Skeletal muscle cell (primary cell): ENCODE results near the gene SEPHS2.

Experiments used
- DNase-seq: peaks from one replicate; pipeline ENCODE4 v3.0.0-alpha.2; 2010; ENCODE audit warnings: low read depth
- H3K4me3 ChIP-seq: 2 replicates; pipeline ENCODE4 v1.5.1; 2011; ENCODE audit warnings: low read depth, mild to moderate bottlenecking, control low read depth, low read length, moderate library complexity

The SEPHS2 gene

DNA sequence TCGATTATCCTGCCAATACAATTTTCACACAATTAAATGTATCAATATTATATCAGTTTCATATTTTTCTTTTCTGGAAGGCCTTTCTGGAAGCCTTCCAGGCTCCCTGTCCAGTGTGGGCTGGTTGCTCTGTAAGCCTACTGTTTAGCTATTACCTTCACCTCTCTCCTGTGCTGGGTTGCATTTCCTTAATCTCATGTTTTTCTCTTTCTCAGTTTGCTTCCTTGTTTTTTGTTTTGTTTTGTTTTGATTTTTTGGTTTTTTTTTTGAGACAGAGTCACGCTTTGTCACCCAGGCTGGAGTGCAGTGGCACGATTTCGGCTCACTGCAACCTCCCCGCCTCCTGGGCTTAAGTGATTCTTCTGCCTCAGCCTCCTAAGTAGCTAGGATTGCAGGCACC is 6.8 kb downstream of the SEPHS2 start:
- no peak overlapping the region for H3K4me3 ChIP-seq
- no peak for DNase-seq

DNA sequence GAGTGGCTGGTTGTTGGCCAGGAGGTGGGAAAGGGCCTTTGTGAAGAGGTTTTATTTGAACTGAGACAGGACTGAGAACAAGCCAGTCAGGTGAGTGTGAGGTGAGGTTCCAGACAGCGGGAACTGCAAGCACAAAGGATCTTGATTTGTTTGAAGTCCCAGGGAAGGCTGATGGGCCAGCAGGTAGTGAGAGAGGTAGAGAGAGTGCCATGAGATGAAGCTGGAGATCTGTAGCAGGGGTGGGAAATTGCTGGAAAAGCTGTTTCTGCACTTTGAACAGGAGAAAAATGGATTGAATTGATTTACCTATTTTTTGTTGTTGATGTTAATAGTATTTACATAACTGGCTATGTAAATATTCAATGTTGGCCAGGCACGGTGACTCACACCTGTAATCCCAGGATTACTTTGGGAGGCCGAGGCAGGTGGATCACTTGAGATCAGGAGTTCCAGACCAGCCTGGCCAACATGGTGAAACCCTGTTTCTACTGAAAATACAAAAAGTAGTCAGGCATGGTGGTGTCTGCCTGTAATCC is 8.1 kb downstream of the SEPHS2 start:
- no peak for DNase-seq
- no peak overlapping the region for H3K4me3 ChIP-seq

DNA sequence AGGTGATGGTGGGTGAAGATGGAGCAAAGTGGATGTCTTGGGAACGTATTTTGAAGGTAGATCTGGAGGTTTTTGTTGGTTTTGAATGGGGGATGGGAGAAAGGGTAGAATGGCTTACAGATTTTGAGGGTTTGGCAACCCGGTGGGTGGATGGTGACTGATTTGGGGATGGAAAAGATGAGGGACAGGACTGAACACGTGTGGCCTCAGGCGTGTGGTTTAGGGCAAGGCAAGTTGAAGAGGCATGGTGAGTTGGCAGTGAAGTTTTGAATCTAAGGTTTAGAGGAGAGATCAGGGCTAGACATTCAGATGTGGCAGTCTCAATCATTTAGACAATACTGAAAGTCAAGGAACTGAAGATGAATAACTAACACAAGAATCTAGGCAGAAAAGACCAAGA is 10.8 kb downstream of the SEPHS2 start:
- DNase-seq, result no peak
- no peak overlapping the region for H3K4me3 ChIP-seq

DNA sequence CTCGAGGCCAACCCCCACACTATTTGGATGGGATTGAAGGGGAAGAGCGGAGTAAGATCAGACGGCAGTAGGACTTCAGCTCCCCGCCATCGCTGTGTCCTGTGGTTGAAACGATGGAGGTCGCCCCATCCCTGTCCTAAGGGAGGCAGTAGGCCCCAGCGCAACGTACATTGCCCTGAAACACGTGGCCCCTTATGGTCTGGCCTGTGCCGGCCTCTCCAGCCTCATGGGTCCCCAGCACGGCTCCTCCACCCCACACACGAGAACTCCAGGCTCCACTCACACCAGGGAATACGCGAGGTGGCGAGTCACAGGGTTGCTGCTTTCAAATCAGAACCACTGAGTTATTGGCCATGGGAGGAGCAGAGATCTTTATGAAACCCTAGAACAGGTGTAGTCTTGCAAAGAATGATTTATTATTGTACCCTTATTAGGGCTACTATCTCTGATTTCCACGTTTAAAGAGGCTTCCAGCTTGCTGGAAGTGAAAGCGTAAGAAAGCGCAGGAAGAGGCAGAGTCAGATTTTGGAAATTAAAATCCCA is 15.2 kb downstream of the SEPHS2 start:
- no peak for DNase-seq
- H3K4me3 ChIP-seq, result peak overlapping the region; percentile 71

DNA sequence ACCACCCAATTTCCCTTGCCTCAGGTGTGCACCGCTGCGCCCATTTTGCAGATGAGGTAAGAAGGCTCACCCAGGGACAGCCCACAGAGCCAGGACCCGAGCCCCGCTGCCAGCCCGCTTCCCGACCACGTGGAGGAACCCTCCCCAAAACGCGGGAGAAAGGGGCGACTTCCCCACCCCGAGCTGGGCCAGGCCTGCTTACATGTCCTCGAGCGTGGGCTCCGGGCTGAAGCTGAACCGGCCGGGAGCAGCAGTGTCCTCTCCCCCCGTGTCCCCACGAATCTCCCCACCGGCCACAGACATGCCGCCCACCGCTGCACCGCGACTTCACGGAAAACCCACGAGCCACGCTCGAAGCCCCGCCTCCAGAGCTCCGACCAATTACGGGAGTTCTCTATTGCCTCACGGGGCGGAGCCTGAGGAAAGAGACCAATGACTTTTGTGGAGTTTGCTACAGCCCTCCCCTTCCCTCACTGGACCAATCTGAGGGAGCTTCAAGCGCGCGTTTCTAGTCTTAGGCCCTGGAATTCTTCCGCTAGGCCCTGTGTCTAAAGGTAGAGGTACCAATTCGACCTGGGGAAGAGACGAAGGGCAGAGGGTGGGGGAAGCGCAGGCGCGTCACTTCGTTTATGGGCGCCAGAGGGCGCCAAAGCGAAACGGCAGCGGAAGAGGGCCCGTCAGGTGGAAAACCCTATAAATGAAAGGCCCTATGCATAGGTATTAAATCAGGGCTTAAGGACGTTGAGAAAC is 15.8 kb downstream of the SEPHS2 start, which contains the start of gene DCTPP1:
TSS of gene DCTPP1 (minus strand) at position 353 of the 750 bp plus-strand sequence. CDS start at position 303, 50 bp downstream.
- peak within 1 kb of the TSS; percentile 71 for H3K4me3 ChIP-seq
- peak; percentile 94 for DNase-seq

DNA sequence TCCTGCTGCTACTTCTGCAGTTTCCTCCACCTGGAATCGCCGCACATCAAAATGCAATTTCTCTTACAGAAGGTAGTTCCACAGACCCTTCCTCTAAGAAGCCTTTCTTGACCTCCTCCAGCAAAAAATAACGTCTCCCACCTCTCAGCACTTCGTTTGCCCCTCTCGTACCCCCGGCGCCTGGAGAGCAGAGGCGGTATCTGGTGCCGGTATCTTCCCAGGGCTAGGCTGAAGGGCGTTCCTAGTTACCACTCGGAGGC is 16.3 kb downstream of the SEPHS2 start:
- peak overlapping the region; percentile 71 for H3K4me3 ChIP-seq
- no peak for DNase-seq

DNA sequence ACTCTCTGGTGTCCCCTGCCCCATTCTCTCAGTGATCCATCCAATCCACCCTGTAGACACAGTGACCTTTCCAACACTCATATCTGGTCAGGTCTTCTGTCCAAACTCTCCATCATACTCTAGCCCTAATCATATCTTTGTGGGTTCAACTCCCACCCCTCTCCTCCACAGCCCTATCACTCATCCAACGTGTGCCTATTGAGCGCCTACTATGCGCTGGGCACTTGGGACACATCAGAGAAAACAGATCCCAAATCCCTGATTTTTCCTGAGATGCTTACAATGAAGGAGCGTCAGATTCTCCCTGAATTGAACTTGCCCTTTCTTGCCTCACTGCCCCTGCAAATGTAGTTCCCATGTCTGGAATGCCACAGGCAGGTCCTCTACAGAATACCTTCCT is 17.6 kb downstream of the SEPHS2 start:
- H3K4me3 ChIP-seq, result no peak overlapping the region
- DNase-seq, result no peak

DNA sequence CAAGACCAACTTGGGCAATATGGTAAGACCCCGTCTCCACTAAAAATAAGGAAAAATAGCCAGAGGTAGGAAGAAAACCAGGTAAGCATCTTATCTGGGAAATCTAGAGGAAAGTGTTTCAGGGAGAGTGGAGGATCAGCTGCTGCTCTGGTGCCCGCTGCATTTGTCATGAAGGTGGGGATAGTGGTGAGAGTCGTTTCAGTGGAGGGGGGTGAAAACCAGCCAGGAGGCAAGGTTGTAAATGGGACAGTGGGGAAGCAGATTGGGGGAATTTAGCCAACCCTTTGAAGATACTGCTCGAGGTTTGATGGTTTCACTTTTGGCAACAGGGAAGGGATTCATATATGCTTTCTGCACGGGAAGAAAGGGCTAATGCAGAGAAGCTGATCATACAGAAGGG is 24.7 kb downstream of the SEPHS2 start:
- DNase-seq, result no peak
- H3K4me3 ChIP-seq, result no peak overlapping the region

DNA sequence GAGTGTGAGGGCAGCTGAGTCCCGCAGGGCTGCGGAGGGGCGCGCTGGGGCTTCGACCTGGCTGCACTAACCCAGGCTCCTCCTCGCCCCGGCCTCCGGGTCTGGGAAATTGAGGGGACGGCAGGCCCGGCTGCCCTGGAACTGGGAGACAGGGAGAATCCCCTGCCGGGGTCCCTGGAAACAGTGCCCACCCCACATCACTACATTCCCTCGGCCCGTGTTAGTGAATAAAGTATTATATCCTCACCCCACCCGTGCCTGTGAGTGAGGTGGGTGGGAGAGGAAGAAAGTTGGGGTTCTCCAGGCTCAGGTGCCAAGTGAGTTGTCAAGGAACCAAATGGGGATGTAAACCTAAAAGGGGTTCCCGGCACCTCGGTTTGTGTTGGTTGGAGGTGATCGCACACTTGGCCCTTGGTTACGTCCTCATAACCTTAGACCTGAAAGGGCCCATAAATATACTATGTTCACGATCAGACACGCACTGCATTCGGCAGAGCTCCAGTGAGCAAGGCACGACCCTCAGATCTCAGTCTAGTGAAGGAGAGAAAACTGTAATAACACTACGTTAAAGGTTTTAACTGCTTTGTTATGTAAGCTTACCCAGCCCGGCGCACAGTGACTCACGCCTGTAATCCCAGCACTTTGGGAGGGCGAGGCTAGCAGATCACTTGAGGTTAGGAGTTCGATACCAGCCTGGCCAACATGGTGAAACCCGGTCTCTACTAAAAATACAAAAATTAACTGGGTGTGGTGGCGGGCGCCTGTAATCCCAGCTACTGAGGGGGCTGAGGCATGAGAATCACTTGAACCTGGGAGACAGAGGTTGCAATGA is 27.1 kb downstream of the SEPHS2 start:
- H3K4me3 ChIP-seq, result peak overlapping the region; percentile 56
- no peak for DNase-seq

DNA sequence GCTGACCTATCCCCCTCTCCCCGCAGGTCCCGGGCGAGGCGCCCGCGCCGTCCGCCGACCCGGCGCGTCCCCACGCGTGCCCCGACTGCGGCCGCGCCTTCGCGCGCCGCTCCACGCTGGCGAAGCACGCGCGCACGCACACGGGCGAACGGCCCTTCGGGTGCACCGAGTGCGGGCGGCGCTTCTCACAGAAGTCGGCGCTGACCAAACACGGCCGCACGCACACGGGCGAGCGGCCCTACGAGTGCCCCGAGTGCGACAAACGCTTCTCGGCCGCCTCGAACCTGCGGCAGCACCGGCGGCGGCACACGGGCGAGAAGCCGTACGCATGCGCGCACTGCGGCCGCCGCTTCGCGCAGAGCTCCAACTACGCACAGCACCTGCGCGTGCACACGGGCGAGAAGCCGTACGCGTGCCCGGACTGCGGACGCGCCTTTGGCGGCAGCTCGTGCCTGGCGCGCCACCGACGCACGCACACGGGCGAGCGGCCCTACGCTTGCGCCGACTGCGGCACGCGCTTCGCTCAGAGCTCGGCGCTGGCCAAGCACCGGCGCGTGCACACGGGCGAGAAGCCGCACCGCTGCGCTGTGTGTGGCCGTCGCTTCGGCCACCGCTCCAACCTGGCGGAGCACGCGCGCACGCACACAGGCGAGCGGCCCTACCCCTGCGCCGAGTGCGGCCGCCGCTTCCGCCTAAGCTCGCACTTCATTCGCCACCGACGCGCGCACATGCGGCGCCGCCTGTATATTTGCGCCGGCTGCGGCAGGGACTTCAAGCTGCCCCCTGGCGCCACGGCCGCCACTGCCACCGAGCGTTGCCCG is 27.9 kb downstream of the SEPHS2 start:
- DNase-seq, result peak; percentile 69
- peak overlapping the region; percentile 56 for H3K4me3 ChIP-seq

DNA sequence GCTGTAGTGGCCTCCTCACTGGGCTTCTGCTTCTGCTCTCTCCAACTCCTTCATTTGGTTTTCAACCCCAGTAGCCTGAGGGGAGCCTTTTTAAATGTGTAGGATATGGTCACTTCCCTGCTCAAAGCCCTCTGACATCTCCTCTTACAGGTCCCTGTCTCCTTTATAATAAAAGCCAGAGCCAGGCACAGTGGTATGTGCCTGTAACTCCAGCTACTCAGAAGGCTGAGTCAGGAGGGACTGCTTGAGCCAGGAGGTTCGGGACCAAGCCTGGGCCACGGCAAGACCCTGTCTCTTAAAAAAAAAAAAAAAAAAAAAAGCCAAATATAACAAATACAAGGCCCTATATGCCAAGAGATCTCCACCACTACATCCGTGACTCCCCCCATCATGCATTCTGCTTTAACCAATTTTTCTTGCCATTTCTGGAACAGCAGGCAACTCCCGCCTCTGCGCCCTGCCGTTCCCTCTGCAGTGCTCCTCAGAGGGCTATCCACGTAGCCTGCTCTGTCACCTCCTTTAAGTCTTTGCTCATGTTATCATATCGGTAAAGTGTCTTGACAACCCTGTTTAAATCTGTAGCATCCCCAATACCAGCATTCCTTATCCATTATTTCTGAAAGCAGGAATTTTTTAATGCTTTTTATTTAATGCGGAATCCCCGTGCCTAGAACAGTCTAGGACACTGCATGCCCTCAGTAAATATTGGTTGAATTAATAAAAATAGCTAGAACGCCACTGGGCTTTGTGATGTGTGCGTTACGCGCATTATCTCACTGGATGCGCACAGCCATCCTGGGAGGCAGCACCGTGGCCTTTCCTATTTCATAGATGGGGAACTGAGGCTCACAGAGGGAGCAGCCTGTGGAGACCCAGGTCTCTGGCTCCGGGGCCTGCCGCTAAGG is 28.8 kb downstream of the SEPHS2 start:
- H3K4me3 ChIP-seq, result peak overlapping the region; percentile 56
- DNase-seq, result no peak

DNA sequence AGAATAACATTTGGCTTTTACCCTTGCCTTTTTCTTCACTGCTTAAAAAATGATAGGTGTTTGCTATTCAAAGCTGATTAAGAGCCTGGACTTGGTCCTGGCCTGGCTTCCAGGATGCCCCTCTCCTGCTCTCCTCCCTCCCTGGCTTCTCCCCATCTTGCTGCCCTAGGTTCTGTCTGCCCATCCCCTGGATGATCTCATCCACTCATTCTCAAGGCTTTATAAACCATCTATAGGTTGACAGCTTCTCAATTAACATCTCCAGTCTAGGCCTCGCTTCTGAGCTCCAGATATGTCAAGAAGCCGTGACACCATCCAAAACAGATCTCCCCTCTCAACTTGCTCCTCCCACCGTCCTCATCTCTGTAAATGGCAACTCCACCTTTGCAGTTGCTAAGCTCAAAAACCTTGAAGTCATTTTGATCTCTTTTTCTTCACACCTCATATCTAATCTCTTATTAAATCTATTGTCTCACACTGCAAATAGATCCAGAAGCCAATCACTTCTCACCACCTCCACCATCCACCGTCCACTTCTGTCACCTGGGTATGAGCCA is 29.5 kb downstream of the SEPHS2 start:
- no peak overlapping the region for H3K4me3 ChIP-seq
- no peak for DNase-seq

DNA sequence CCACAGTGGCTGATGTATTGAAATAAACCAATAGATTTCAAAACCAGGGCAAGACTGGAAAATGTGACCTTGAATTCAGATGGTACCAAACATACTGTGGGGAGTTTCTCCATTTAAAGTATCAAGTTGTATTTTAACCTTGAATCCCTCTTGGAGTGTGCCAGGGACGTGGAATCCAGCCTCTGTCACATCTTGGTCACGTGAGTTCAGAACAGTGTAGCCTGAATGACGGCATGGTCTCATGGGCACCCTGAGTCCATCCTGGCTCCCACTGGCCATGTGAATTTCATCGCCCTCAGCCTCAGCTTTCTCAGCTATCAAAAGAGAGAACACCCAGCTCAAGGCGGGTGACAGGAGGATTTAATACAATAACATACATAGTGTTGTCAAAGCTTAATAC is 31.5 kb downstream of the SEPHS2 start:
- no peak for DNase-seq
- no peak overlapping the region for H3K4me3 ChIP-seq

DNA sequence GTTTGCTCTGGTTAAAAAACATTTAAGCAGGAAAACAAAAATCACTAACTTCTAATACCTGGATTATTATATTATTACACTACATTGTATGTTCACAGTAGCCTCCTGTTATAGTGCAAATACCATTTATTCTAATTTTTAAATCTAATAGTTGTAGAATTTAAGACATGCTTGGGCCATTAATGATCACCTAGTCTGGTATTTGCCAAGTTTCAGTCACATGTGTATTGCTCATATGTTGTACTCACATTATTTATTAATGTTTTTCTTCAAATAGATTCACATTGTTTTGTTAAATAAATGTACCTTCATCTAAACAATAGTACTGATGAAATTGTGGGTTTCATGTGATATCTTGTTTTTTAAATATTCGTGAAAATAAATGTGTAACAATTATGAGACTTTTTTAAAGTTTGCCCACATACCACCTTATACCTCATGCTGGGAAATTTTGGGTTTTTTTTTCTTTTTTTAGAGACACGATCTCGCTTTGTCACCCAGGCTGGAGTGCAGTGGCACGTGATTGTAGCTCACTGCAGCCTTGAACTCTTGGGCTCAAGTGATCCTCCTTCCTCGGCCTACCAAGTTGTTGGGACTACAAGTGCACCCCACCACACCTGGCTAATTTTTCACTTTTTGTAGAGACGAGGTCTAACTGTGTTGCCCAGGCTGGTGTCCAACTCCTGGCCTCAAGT is 32.4 kb downstream of the SEPHS2 start:
- no peak for DNase-seq
- no peak overlapping the region for H3K4me3 ChIP-seq

DNA sequence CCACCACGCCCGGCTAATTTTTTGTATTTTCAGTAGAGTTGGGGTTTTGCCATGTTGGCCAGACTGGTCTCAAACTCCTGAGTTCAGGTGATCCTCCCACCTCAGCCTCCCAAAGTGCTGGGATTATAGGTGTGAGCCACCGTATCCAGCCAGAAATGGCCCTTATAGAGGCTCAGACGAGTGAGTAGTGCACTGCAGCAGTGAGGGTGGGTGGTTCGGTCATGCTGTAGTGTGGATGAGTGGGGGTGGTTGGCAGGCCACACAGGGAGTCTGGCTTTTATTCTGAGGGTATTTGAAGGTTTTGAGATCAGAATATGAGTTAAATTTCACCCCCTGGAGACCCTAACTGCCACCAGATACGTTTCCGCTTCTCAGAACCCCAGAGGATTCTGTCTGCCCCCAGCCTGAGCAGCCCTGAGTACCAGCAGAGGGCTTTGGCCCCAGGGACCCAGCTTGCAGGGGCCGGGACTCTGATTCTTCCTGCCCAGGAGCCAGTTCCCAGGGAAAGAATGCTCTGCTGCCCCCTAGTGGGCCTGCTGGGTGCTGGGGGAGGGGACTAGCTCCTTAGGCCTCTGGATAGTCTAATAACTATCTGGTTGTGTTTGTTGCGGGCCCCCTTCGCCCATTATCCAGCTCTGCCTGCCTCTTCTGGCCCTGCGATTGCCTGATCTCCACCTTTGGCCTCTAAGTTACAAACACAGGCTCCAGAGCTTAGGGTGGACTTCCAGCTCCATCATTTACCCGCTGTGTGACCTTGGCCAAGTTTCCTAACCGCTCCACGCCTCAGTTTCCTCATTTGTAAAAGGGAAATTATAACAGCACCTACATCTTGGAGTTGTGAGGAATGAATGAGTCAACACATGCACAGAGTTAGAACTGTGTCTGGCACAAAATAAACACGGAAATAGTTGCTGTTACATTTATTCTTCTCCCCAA is 36.3 kb downstream of the SEPHS2 start:
- peak; percentile 44 for DNase-seq
- H3K4me3 ChIP-seq, result no peak overlapping the region

DNA sequence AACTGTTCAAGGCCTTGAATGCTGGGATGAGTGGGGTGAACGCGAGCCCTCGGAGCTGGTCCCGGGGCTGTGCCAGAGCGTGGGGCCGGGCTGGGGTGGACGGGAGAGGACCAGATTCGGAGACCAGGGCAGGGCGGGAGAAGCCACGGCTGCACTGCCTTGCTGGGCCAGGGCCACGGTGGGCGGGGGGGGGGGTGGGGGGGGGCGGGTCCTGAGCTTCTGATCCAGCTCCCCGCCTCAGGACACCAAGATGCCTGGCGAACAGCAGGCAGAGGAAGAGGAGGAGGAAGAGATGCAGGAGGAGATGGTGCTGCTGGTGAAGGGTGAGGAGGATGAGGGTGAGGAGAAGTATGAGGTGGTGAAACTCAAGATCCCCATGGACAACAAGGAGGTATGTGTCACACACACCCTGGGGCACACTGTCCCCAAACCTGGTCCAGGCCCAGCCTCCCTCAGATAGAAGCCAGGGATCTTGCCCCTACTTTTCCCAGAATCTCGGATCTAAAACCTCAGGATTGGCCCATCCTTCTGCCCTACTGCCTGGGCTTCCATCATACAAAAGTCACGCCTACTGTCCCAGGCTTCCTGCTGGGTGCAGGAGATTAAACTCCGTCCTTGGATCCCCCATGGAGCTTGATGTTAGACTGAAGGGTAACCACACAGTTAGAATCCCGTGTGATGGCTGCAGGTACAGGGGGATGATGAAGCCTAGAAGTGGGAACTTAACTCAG is 37.7 kb downstream of the SEPHS2 start:
- H3K4me3 ChIP-seq, result peak overlapping the region; percentile 72
- no peak for DNase-seq
